GM19035 (cell line): Measurements from ENCODE around the gene TAB3.
A peak's percentile ranks its signal among the peaks of the same experiment; 100 is the strongest.
"Not testable (repeated sequence)": the region's sequence is repeated elsewhere in the genome, so short reads cannot be mapped to it uniquely, and the experiment has no call there.

Experiments used
- ATAC-seq: cut with Tn5 transposase; IDR thresholded peaks from one replicate; pipeline ENCODE4 v1.9.1; 2021; ENCODE audit not compliant: unreplicated experiment

The TAB3 gene

DNA sequence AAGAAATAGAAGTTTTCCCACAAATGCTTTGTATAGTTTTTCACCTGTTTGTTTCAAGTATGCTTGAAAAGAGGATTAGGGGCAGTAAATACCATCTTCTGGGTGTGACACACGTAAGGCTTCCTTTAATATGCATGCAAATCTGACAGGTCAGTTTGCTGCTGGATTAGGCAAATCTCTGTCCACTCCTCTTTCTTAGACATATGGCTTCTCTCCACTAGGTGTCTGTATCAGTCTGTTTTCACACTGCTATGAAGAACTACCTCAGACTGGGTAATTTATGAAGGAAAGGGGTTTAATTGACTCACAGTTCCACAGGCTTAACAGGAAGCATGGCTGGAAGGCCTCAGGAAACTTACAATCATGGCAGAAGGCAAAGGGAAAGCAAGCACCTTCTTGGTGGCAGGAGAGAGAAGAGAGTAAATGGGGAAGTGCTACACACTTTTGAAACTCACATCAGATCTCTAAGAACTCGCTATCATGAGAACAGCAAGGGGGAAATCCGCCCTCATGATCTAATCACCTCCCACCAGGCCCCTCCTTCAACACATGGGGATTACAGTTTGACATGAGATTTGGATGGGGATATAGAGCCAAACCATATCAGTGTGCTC, 66.9 kb downstream of the TAB3 start:
- ATAC-seq = peak; percentile 85

DNA sequence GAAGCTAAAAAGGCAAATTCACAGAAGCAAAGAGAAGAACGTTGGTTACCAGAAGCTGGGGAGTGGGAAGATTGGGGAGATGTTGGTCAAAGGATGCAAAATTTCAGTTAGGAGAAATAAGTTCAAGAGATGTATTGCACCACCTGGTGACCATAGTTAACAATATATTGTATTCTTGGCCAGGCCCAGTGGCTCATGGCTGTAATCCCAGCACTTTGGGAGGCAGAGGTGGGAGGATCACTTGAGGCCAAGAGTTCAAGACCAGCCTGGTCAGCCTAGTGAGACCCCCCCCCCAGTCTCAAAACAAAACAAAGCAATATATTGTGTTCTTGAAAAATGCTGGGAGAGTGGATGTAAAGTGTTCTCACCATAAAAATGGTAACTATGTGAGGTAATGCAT, 67.9 kb downstream of the TAB3 start:
- no peak for ATAC-seq

DNA sequence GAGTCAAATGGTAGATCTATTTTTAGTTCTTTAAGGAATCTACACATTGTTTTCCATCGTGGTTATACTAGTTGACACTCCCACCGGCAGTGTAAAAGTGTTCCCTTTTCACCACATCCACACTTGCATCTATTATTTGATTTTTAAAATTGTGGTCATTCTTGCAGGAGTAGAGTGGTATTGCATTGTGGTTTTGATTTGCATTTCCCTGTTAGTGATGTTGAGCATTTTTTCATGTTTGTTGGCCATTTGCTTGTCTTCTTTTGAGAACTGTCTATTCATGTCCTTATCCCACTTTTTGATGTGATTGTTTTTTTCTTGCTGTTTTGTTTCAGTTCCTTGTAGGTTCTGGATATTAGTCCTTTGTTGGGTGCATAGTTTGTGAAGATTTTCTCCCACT, 70.0 kb downstream of the TAB3 start:
- ATAC-seq = no peak

DNA sequence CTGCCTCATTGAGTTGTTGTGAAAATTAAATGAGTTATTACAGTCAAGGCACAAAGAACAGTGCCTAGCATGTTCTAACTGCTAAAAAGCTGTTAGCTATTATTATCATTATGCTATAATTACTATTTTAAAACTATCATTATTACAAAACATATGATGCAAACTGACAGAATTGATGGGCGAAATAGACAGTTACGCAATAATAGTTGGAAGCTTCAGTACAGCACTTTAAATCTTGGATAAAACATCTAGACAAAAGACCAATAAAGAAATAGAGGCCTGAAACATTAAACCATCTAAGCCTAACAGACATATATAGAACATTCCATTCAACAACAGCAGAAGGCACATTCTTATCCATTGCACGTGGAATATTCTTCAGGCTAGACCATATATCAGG, 73.0 kb downstream of the TAB3 start:
- no peak for ATAC-seq

DNA sequence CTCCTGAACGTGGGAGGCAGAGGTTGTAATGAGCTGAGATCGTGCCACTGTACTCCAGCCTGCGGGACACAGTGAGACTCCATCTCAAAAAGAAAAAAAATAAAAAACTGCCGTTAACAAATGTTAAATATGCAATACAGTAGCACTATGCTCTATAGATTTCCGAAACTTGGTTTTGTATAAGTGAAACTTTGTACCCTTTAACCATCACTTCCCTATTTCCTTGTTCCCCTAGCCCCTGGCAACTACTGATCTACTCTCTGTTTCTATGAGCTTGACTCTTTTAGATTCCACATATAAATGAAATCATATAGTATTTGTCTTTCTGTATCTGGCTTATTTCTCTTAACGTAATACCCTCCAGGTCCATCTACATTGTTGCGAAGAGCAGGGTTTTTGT, 74.1 kb downstream of the TAB3 start:
- ATAC-seq = no peak

DNA sequence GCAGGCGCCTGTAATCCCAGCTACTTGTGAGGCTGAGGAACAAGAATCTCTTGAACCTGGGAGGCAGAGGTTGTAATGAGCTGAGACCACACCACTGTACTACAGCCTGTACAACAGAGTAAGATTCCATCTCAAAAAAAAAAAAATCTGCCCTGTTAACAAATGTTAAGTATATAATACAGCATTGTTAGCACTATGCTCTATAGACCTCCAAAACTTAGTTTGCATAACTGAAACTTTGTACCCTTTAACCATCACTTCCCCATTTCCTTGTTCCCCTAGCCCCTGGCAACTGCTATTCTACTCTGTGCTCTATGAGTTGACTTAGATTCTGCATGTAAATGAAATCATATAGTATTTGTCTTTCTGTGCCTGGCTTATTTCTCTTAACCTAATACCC, 76.7 kb downstream of the TAB3 start:
- peak; percentile 91 for ATAC-seq

DNA sequence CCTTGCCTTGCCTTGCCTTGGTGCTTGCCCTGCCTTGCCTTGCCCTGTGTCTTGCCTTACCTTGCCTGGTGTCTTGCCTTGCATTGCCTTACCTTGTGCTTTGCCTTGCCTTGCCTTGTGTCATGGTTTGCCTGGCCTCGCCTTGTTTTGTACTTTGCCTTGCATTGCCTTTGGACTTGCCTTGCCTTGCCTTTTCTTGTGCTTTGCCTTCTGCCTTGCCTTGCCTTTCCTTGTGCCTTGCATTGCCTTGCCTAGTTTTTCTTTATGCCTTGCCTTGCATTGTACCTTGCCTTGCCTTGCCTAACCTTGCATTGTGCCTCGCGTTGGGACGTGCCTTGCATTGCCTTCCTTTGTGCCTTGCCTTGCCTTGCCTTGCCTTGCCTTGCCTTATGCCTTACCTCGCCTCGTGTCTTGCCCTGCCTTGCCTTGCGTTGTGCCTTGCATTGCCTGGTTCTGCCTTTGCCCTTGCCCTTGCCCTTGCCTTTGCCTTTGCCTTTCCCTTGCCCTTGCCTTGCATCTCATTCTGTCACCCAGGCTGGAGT, 82.8 kb downstream of the TAB3 start:
- ATAC-seq = no peak

DNA sequence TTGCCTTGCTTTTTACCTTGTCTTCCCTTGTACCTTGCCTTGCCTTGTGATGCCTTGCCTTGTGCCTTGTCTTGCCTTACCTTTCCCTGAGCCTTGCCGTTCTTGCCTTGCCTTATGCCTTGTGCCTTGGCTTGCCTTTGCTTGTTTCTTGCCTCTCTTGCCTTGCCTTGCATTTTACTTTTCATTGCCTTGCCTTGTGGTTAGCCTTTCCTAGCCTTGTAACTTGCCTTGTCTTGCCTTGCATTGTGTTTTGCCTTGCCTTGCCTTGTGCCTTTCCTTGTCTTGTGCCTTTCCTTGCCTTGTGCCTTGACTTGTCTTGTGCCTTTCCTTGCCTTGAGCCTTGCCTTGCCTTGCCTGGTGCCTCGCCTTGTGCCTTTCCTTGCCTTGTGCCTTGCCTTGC, 84.6 kb downstream of the TAB3 start:
- ATAC-seq = no peak

DNA sequence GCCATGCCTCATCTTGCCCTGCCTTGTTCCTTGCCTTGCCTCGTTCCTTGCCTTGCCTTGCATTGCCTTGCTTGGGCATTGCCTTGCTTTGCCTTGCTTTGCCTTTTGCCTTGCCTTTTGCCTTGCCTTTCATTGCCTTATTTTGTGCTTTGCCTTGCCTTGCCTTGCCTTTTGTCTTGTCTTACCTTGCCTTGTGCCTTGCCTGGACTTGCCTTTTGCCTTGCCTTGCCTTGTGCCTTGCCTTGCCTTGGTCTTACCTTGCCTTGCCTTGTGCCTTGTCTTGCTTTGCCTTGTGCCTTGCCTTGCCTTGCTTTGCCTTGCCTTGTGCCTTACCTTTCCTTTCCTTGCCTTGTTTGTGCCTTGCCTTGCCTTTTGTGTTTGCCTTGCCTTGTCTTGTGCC, 88.2 kb downstream of the TAB3 start:
- no peak for ATAC-seq

DNA sequence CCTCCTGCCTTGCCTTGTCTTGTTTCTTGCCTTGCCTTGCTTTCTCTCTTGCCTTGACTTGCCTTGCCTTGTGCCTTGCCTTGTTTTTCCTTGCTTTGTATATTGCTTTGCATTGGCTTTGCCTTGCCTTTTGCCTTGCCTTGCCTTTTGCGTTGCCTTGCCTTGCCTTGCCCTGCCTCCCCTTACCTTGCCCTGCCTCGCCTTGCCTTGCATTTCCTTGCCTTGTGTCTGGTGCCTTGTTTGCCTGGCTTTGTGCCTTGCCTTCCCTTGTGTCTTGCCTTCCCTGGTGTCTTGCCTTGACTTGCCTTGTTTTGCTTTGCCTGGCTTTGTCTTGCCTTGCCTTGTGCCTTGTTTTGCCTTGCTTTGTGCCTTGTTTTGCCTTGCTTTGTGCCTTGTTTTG, 89.7 kb downstream of the TAB3 start:
- ATAC-seq = no peak

DNA sequence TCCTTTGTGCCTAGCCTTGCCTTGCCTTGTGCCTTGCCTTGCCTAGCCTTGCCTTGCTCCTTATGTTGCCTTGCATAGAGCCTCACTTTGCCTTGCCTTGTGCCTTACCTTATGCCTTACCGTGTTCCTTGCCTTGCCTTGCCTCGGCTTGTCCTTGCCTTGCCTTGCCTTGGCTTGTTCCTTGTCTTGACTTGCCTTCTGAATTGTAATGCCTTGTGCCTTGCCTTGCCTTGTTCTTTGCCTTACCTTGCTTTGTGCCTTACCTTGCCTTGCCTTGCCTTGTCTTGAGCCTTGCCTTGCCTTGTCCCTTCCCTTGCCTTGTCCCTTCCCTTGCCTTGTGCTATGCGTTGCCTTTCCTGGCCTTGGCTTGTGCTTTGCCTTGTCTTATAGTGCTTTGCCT, 90.2 kb downstream of the TAB3 start:
- no peak for ATAC-seq

DNA sequence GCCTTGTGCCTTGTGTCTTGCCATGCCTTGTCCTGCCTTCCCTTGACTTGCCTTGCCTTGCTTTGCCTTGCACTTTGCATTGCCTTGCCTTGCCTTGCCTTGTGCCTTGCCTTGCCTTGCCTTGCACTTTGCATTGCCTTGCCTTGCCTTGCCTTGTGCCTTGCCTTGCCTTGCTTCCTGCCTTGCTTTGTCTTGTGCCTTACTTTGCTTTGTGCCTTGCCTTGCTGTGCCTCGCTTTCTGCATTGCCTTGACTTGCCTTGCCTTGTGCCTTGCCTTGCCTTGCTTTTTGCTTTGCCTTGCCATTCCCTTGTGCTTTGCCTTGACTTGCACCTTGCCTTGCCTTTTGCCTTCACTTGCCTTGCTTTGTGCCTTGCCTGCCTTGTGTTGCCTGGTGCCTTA, 91.8 kb downstream of the TAB3 start:
- not testable (repeated sequence) for ATAC-seq

DNA sequence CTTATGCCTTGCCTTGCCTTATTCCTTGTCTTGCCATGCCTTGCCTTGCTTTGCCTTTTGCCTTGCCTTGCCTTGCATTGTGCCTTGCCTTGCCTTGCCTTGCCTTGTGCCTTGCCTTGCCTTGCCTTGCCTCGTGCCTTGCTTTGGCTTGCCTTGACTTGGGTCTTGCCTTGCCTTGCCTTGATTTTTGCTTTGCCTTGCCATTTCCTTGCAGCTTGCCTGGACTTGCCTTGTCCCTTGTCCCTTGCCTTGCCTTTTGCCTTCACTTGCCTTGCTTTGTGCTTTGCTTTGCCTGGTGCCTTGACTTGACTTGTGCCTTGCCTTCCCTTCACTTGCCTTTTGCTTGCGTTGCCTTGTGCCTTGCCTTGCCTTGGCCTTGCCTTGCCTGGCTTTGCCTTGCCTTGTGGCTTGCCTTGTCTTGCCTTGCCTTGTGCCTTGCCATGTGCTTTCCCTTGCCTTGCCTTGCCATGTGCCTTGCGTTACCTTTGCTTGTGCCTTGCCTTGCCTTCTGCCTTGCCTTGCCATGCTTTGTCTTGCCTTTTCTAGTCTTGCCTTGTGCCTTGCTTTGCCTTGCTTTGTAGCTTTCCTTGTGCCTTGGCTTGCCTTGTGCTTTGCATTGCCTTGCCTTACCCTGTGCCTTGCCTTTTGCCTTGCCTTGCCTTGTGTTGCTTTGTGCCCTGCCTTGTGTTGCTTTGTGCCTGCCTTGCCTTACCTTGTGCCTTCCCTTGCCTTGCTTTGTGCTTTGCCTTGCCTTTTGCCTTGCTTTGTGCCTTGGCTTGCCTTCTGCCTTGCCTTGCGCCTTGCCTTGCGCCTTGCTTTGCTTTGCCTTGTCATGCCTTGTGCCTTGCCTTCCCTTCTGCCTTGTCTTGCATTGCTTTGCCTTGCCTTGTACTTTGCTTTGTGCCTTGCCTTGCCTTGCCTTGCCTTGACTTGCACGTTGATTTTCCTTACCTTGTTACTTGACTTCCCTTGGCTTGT, 92.8 kb downstream of the TAB3 start:
- no peak for ATAC-seq

DNA sequence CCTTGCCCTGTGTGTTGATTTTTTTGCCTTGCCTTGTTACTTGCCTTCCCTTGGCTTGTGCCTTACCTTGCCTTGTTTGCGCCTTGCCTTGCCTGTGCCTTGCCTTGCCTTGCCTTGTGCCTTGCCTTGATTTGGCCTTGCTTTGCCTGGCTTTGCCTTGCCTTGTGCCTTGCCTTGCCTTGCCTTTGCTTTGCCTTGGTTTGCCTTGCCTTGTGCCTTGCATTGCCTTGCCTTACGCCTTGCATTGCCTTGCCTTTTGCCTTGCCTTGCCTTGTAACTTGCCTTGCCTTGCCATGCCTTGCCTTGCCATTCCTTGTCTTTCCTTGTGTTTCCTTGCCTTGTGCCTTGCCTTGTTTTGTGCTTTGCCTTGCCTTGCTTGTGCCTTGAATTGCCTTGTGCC, 94.6 kb downstream of the TAB3 start:
- no peak for ATAC-seq

DNA sequence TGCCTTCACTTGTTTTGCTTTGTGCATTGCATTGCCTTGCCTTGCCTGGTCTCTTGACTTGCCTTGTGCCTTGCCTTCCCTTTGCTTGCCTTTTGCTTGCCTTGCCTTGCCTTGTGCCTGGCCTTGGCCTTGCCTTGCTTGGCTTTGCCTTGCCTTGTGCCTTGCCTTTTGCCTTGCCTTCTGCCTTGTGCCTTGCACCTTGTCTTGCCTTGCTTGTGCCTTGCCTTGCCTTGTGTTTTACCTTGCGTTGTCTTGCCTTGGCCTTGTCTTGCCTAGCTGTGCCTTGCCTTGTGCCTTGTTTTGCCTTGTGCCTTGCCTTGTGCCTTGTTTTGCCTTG, 95.3 kb downstream of the TAB3 start:
- no peak for ATAC-seq

DNA sequence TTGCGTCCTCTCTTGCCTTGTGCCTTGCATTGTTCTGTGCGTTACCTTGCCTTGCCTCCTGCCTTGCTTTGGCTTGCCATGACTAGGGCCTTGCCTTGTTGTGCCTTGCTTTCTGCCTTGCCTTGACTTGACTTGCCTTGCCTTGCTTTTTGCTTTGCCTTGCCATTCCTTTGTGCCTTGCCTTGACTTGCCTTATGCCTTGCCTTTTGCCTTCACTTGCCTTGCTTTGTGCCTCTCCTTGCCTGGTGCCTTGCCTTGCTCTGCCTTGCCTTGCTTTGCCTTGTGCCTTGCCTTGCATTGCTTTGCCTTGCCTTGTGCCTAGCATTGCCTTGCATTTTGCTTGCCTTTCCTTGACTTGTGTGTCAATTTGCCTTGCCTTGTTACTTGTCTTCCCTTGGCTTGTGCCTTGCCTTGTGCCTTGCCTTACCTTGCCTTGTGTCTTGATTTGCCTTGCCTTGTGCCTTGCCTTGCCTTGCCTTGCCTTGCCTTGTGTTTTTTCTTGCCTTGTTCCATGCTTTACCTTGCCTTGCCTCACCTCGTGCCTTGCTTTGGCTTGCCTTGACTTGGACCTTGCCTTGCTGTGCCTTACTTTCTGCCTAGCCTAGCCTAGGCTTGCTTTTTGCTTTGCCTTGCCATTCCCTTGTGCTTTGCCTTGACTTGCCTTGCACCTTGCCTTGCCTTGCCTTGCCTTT, 95.8 kb downstream of the TAB3 start:
- ATAC-seq = no peak

DNA sequence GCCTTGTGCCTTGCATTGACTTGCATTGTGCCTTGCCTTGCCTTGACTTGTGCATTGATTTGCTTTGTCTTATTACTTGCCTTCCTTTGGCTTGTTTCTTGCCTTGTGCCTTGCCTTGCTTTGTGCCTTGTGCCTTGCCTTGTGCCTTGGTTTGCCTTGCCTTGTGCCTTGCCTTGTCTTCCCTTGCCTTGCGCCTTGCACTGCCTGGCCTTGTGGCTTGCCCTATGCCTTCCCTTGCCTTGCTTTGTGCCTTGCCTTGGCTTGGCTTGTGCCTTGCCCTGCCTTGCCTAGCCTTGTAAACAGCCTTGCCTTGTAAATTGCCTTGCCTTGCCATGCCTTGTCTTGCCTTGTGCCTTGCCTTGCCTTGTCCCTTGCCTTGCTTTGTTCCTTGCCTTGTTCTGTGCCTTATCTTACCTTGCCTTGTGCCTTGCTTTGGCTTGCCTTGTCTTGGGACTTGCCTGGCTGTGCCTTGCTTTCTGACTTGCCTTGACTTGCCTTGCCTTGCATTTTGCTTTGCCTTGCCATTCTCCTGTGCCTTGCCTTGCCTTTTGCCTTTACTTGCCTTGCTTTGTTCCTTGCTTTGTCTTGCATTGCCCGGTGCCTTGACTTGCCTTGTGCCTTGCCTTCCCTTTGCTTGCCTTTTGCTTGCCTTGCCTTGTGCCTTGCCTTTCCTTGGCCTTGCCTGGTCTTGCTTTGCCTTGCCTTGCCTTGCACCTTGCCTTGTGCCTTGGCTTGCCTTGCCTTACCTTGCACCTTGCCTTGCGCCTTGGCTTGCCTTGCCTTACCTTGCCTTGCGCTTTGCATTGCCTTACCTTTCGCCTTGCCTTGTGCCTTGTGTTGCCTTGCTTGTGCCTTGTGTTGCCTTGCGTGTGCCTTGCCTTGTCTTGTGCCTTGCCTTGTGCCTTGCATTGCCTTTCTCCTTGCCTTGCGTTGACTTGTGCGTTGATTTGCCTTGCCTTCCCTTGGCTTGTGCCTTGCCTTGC, 97.5 kb downstream of the TAB3 start:
- ATAC-seq = no peak

DNA sequence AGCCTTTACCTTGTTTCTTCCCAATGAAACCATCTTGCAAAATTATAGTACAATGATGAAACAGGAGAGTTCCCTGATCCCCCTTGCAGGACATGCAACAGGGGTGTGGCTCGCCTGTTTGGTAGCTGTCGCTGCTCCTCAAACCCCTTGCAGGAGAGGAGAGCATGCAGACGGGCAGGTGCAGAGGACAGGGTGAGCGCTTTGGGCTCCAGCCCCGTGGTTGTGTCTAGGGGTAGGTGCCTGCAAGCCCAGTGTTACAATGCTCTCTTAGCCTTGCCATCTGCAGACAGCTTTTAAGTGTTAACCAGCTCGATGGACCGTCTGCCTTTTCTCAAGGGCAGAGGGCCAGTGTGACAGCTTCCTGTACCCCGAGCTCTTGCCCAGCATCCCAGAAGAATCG, 102.0 kb downstream of the TAB3 start:
- ATAC-seq = no peak

DNA sequence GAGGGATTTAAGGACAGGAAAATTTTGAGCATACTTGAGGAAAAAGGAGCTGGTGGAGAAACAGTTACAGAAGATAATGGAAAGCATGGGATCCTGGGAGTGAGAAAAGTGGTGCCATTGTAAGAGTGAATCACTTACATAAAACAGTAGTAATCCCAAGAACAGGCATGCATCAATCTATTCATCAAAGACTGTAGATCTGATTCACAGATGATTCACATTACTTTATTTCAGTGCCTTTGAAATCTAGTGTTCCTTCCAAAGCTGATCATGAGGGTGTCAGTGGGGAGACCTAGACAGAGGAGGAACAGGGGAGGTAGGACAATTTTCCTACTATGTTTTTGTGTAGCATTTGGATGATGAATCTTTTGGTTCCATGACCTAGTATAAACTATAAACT, 102.7 kb downstream of the TAB3 start:
- ATAC-seq = no peak

DNA sequence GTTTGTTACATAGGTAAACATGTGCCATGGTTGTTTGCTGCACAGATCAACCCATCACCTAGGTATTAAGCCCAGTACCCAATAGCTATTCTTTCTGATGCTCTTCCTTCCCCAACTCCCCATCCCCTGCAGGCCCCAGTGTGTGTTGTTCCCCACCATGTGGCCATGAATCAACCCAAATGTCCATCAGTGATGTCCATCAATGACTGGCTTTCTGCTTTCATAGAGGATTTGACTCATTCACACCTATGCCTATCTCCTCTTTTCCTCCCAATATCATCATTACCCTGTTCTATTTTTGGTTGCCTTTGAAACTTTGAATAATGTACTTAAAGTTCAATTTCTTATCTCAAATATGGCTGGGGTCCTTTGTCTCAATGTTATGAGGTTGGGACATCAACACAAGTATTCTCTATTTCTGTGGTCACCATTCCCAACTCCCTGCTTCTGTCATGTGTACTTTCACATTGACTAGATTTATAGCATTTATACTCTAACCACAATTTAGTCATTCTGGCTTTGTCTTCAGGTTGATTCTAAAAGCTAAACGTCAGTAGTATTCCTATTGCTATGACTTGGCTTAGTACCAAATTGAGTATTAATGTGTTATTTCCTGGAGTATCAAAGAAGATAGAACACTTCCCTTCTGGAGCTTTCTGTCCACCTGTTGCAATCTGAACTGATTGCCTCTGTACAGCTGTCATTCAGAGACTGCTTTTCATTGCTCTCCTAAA, 107.2 kb downstream of the TAB3 start:
- ATAC-seq = no peak
